Measurements from ENCODE around the gene MELTF. TPM values are rescaled to one million over a fixed set of nuclear protein-coding genes. Genes with fewer than 3 reads are reported as not detected.

The MELTF gene
- polyA plus RNA-seq, 4 donors, result 6.5 to 480 (median 8.4) TPM

DNA sequence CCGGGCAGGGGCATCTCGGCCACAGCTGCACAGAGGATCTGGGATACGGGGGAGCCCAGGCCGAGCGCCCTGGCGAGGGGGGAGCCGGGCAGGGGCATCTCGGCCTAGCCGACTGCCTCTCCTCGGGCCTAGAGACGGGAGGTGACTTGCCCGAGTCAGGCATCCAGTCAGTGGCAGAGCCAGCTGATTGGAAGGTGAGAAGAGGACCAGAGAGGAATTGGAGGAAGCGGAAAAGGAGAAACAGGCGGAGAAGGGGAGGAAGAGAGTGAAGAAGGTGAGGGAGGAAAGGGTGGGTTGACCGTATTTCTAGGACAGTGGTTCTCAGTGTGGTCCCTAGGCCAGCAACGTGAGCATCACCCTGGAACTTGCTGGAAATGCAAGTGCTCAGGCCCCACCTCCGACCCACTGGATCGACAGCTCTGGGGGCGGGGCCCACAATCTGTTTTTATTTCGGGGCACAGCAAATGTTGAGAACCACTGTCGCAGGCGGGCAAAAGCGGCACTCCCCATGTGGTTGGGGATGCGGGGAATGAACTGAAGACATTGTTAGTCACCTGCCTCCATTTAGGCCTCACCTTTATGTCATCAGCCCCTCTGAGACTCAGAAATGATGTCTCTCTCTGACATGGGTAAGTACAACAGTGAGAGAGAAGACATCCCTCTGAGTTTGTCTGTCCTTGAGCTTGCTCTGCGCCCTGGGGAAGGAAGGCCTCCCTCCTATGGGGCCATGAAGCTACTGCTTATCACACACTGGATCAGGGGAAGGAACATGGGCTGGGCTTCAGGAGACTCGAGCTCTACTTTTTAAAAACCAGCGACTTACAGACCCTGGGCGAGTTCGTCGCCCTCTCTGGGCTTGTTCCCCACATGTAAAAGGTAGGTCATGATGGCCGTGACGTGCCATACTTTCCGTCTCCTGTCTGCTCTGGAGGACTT is 1.0 kb upstream of the MELTF start:
- no peak for DNase-seq
- no peak for FAIRE-seq
- Histone ChIP-seq H3K27me3 (ENCODE audit: control insufficient read depth in 3 of 3, insufficient read depth in 3 of 3, low read length in 3 of 3) (peaks cover 0 to 2% (median 0%) of the 10 kb centered on the region in 3 donors), H3K4me3 (ENCODE audit: low read depth in 1 of 3, low read length in 3 of 3) (no peak overlapping the region), H3K36me3 (ENCODE audit: control insufficient read depth in 3 of 3, insufficient read depth in 2 of 3, low read depth in 1 of 3, low read length in 3 of 3) (peaks cover 0 to 31% (median 0%) of the 10 kb centered on the region in 3 donors), H3K4me1 (ENCODE audit: control insufficient read depth in 3 of 3, insufficient read depth in 2 of 3, low read depth in 1 of 3, low read length in 2 of 3) (peaks cover 0 to 24% (median 3%) of the 10 kb centered on the region in 3 donors), H3K9me3 (ENCODE audit: control insufficient read depth in 2 of 2, insufficient read depth in 1 of 2, low read depth in 1 of 2, low read length in 1 of 2) (peaks cover 0 to 4% of the 10 kb centered on the region in 2 donors), H3K27ac (ENCODE audit: low read depth in 1 of 3, low read length in 2 of 3) (peak overlapping the region in 2 of 3 donors; percentile 42 to 84)
- 77 to 88% (median 87%) methylated on average over 29 to 32 of the region's 33 CpGs for WGBS, 3 donors

DNA sequence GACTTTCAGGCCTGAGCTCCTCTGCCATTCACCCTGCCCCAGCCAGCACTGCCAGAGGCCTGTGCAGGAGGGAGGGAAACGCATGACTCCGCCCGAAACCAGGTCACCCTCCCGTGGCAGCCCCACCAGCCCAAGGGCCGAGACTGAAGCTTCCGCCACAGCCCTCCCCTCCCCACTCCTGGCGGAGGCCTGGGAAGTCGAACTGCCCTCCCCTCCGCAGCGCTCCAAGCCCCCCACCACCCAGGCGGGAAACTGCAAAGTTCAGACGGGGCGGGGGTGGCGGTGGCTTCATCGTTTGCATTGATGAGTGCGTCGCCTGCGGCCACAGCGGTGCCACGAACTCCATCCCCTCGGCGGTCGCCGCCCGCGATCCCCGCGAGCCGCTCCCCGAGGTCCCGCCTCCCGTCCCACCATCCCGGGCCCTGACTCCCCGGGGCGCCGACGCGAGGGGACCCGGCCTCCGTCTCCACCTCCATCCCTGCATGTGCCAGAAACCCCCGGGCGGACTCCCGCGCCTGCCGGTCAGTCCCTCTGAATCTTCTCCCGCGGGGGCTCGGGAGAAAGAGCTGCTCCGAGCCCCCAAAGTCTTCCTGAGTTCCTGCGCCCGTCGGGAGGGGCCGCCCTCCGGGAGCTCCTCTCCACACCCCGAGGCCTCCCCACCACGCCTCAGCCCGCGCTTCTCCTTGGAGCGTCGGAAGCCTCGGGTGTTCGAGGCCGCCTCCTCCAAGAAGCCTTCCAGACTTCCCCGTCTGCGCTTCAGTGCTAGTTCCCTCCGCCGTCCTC is 698 bp downstream of the MELTF start:
- Histone ChIP-seq H3K36me3 (ENCODE audit: control insufficient read depth in 3 of 3, insufficient read depth in 2 of 3, low read depth in 1 of 3, low read length in 3 of 3) (peaks cover 0 to 47% (median 0%) of the 10 kb centered on the region in 3 donors), H3K27ac (ENCODE audit: low read depth in 1 of 3, low read length in 2 of 3) (peak overlapping the region in 2 of 3 donors; percentile 21 to 80), H3K4me3 (ENCODE audit: low read depth in 1 of 3, low read length in 3 of 3) (peak overlapping the region; percentile 24 to 82 (median 53)), H3K4me1 (ENCODE audit: control insufficient read depth in 3 of 3, insufficient read depth in 2 of 3, low read depth in 1 of 3, low read length in 2 of 3) (peaks cover 0 to 24% (median 3%) of the 10 kb centered on the region in 3 donors), H3K9me3 (ENCODE audit: control insufficient read depth in 2 of 2, insufficient read depth in 1 of 2, low read depth in 1 of 2, low read length in 1 of 2) (peaks cover 0 to 4% of the 10 kb centered on the region in 2 donors), H3K27me3 (ENCODE audit: control insufficient read depth in 3 of 3, insufficient read depth in 3 of 3, low read length in 3 of 3) (peaks cover 0 to 2% (median 0%) of the 10 kb centered on the region in 3 donors)
- DNase-seq, result peak; percentile 13 to 56
- WGBS, 3 donors, result 1 to 4% (median 4%) methylated on average over 50 to 67 of the region's 67 CpGs
- FAIRE-seq, result no peak

DNA sequence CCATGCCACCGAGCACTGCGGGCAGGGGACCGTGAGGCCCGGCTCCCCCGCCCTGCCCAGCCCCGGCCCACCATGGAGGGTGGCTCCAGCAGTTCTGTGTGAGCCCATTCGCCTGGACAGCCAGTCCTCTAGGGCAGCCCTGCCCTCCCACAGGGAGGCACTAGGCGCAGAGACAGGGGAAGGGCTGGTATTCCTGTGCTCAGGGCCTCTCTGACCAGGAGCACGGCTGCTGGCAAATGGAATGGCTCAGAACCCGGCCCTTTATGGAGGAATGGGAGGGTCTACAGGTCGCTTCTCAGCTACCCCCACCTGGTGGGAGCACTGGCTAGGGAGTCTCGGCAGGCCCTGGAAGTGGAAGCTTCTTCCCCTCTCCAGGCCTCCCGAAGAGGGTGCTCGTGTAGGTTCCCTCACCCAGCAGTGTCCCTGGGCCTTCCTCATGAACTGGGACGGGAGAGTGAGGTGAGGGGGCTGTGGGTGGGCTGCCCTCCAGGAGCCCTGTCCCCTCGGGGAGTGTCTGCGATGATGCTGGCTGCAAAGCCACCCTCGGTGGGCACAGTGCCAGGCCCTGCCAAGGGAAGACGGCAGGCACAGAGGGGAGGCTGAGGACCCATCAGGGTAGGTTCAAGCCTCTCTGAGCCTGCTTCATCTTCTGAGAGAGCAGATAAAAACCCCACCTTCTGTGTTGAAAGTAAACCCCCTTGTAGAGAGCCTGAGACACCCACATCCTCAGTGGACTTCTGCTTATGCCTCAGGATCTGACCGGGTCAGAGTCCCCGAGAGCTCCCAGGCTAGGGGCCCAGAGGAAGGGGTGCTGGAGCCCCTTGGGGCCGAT is 1.5 kb downstream of the MELTF start:
- no peak for DNase-seq
- H3K36me3 ChIP-seq (ENCODE audit: control insufficient read depth in 3 of 3, insufficient read depth in 2 of 3, low read depth in 1 of 3, low read length in 3 of 3), result peaks cover 0 to 55% (median 0%) of the 10 kb centered on the region in 3 donors
- peaks cover 0 to 4% of the 10 kb centered on the region in 2 donors for H3K9me3 ChIP-seq (ENCODE audit: control insufficient read depth in 2 of 2, insufficient read depth in 1 of 2, low read depth in 1 of 2, low read length in 1 of 2)
- peak overlapping the region in 2 of 3 donors; percentile 53 to 82 for H3K4me3 ChIP-seq (ENCODE audit: low read depth in 1 of 3, low read length in 3 of 3)
- FAIRE-seq, result no peak
- 68 to 81% (median 76%) methylated on average over 19 to 22 of the region's 22 CpGs for whole genome bisulfite sequencing, 3 donors
- H3K4me1 ChIP-seq (ENCODE audit: control insufficient read depth in 3 of 3, insufficient read depth in 2 of 3, low read depth in 1 of 3, low read length in 2 of 3), result peaks cover 0 to 30% (median 3%) of the 10 kb centered on the region in 3 donors
- H3K27ac ChIP-seq (ENCODE audit: low read depth in 1 of 3, low read length in 2 of 3), result peak overlapping the region in 1 of 3 donors; percentile 80
- no peaks in the 10 kb centered on the region for H3K27me3 ChIP-seq (ENCODE audit: control insufficient read depth in 3 of 3, insufficient read depth in 3 of 3, low read length in 3 of 3)

DNA sequence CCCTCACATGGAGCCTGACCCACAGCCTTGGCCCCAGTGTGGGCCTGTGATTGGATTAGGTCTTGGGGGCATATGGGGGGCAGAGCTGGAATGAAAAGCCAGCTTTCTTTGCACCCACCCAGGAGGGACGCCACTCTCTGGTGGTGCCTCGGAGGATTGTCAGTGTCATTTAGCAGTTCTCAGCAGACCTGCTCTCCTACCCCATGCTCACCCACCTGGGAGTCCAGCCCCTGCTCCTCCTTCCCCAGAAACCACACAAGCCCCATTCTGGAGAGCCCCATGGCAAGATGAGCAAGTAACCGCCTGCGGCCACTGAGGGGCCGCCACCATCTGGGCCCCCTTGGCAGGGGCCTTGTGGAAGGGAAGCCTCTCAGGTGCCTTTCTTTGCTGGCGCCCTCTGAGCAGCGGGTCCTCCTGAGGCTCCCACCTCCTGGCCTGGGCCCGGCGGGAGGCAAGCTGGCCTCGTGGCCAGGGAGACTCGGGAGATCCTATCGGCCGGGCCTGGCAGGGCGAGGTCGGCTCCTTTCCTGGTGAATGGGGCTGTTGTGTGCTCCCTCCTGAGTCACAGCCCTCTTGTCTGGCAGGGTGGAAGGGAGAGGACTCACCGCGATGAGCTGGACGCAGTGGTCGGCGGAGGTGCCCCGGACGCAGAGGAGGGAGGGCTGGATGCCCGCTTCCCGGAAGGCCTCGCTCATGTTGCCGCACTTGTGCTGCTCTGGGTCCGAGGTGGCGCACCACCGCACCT is 2.3 kb downstream of the MELTF start:
- Histone ChIP-seq H3K27ac (ENCODE audit: low read depth in 1 of 3, low read length in 2 of 3) (peak overlapping the region in 1 of 3 donors; percentile 7), H3K4me3 (ENCODE audit: low read depth in 1 of 3, low read length in 3 of 3) (peak overlapping the region in 1 of 3 donors; percentile 82), H3K27me3 (ENCODE audit: control insufficient read depth in 3 of 3, insufficient read depth in 3 of 3, low read length in 3 of 3) (no peaks in the 10 kb centered on the region), H3K4me1 (ENCODE audit: control insufficient read depth in 3 of 3, insufficient read depth in 2 of 3, low read depth in 1 of 3, low read length in 2 of 3) (peaks cover 2 to 37% (median 3%) of the 10 kb centered on the region in 3 donors), H3K9me3 (ENCODE audit: control insufficient read depth in 2 of 2, insufficient read depth in 1 of 2, low read depth in 1 of 2, low read length in 1 of 2) (peaks cover 0 to 4% of the 10 kb centered on the region in 2 donors), H3K36me3 (ENCODE audit: control insufficient read depth in 3 of 3, insufficient read depth in 2 of 3, low read depth in 1 of 3, low read length in 3 of 3) (peaks cover 0 to 61% (median 0%) of the 10 kb centered on the region in 3 donors)
- DNase-seq (no peak), FAIRE-seq (no peak)
- 93 to 94% (median 93%) methylated on average over 24 to 29 of the region's 29 CpGs for WGBS, 3 donors

DNA sequence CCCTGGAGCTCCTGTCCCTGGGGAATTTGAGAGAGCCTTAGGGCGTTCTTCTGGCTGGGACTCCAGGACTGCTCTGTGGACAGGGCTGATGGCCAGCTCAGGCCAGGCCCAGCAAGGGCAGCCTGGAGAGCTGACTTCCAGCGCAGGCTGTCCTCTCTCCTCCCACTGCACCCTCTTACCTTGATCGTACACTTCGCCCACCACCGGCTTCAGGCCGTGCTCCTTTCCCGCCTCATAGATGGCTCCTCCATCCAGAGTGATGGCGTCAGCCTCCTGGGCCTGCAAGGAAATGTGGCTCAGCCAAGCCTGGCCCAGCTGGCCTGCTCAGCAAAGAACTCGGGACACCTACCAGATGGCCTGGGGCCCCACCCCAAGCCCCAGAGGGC is 3.1 kb downstream of the MELTF start:
- H3K27me3 ChIP-seq (ENCODE audit: control insufficient read depth in 3 of 3, insufficient read depth in 3 of 3, low read length in 3 of 3), result no peaks in the 10 kb centered on the region
- FAIRE-seq (no peak), DNase-seq (no peak)
- H3K27ac ChIP-seq (ENCODE audit: low read depth in 1 of 3, low read length in 2 of 3), result no peak overlapping the region
- H3K4me1 ChIP-seq (ENCODE audit: control insufficient read depth in 3 of 3, insufficient read depth in 2 of 3, low read depth in 1 of 3, low read length in 2 of 3), result peaks cover 2 to 31% (median 3%) of the 10 kb centered on the region in 3 donors
- H3K4me3 ChIP-seq (ENCODE audit: low read depth in 1 of 3, low read length in 3 of 3), result no peak overlapping the region
- H3K36me3 ChIP-seq (ENCODE audit: control insufficient read depth in 3 of 3, insufficient read depth in 2 of 3, low read depth in 1 of 3, low read length in 3 of 3), result peaks cover 0 to 68% (median 0%) of the 10 kb centered on the region in 3 donors
- H3K9me3 ChIP-seq (ENCODE audit: control insufficient read depth in 2 of 2, insufficient read depth in 1 of 2, low read depth in 1 of 2, low read length in 1 of 2), result peaks cover 0 to 4% of the 10 kb centered on the region in 2 donors
- WGBS, 3 donors, result 87 to 96% (median 93%) methylated on average over 7 to 9 of the region's 9 CpGs

DNA sequence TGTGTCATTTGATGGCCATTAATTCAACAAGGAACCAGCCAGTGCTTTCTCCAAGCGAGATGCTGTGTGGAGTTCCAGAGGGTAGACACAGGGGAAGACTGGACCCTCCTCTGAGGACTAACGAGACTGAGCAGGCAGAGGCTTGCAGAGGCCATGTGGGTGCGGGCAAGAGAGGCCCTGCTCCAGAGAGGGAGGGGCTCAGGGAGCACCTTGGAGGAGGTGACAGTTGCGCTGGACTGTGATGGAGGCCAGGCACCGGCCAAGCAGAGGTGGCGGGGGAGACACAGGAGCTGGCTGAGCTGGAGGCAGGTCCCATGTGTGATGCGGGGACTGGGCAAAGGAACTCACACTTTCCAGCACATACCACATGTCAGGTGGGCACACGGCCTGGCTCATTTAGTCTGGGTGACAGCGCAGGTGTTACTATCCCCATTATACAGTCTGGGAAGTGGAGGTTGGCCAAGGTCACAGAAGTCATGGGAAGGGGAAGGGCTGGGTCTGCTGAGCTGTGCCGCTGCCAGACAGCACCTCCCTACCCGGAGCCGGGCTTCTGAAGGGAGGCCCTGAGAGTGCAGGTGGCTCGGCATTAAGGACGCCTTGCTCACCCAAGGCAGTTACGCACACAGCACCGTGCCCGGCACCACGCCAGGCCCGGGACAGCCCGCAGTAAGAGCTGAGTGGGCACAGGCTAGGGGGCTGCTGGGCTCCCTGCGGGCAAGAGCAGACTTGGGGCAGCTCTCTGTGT is 3.7 kb downstream of the MELTF start:
- no peak overlapping the region for H3K27ac ChIP-seq (ENCODE audit: low read depth in 1 of 3, low read length in 2 of 3)
- H3K4me1 ChIP-seq (ENCODE audit: control insufficient read depth in 3 of 3, insufficient read depth in 2 of 3, low read depth in 1 of 3, low read length in 2 of 3), result peaks cover 2 to 26% (median 3%) of the 10 kb centered on the region in 3 donors
- DNase-seq, result no peak
- H3K9me3 ChIP-seq (ENCODE audit: control insufficient read depth in 2 of 2, insufficient read depth in 1 of 2, low read depth in 1 of 2, low read length in 1 of 2), result peaks cover 0 to 4% of the 10 kb centered on the region in 2 donors
- no peaks in the 10 kb centered on the region for H3K27me3 ChIP-seq (ENCODE audit: control insufficient read depth in 3 of 3, insufficient read depth in 3 of 3, low read length in 3 of 3)
- no peak for FAIRE-seq
- WGBS, 3 donors, result 93 to 96% (median 94%) methylated on average over 19 to 21 of the region's 21 CpGs
- H3K36me3 ChIP-seq (ENCODE audit: control insufficient read depth in 3 of 3, insufficient read depth in 2 of 3, low read depth in 1 of 3, low read length in 3 of 3), result peaks cover 0 to 71% (median 0%) of the 10 kb centered on the region in 3 donors
- H3K4me3 ChIP-seq (ENCODE audit: low read depth in 1 of 3, low read length in 3 of 3), result no peak overlapping the region

Data from small intestine (tissue), 7 donors.